Gastrocnemius medialis (tissue), 4 donors: ENCODE measurements around the gene ZRANB2.

Experiments
- CTCF ChIP-seq, 5 experiments: fragments of 450-650 bp in 3 of 5; fragments of 200-600 bp in 2 of 5; sonication (generic) in 2 of 5; IDR thresholded peaks in 4 of 5; conservative IDR thresholded peaks in 1 of 5; 1 replicate in 4 of 5; 2 replicates in 1 of 5; pipeline ENCODE4 v1.5.1; 2016 to 2019; ENCODE audit warnings: antibody characterized with exemption in 5 of 5, mild to moderate bottlenecking in 3 of 5, moderate library complexity in 3 of 5
- POLR2A ChIP-seq, 2 donors: fragments of 450-650 bp; IDR thresholded peaks; one replicate each; pipeline ENCODE4 v1.6.1; 2017; ENCODE audit warnings: antibody characterized with exemption in 2 of 2, mild to moderate bottlenecking in 2 of 2, moderate library complexity in 2 of 2

DNA sequence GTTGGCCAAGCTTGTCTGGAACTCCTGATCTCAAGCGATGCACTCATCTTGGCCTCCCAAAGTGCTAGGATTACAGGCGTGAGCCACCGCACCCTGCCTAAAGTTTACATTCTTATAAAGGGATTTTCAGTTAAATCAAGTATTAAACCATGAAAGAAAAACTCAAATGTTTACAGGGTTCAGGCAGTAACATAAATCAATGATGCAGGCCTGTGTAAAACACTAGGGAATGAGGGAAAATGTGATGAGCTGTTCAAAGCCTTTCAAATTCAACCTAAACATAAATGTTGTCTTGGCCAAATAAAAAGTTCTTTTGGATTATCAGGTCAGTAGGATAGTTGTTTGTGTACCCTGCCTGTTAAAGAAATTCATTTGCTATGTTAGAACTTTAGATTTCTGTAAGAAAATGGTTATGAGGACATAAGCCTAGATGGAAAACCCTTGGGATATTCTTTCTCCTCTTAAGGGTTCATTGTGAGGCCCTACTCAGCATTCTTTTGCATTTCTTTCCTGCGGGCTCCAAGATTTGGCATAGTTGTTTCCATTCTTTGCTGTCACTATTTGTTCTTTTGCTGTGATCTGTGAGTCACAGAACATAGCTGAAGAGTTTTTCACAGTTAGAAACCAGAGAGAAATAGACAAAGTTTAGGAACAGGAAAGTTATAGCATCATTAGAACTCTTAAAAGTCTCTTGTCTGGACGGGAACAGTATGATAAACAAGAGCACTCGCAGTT, 8.9 kb upstream of the ZRANB2 start:
- no peak for TF ChIP-seq CTCF (IDR thresholded peaks at IDR 0.05 in 4 of 5, conservative IDR thresholded peaks at IDR 0.05 in 1 of 5)
- TF ChIP-seq POLR2A (IDR thresholded peaks at IDR 0.05) = no peak
